ENCODE results near the gene UGGT1.
"Not testable (repeated sequence)": the region's sequence is repeated elsewhere in the genome, so short reads cannot be mapped to it uniquely, and the experiment has no call there.

Gene UGGT1

DNA sequence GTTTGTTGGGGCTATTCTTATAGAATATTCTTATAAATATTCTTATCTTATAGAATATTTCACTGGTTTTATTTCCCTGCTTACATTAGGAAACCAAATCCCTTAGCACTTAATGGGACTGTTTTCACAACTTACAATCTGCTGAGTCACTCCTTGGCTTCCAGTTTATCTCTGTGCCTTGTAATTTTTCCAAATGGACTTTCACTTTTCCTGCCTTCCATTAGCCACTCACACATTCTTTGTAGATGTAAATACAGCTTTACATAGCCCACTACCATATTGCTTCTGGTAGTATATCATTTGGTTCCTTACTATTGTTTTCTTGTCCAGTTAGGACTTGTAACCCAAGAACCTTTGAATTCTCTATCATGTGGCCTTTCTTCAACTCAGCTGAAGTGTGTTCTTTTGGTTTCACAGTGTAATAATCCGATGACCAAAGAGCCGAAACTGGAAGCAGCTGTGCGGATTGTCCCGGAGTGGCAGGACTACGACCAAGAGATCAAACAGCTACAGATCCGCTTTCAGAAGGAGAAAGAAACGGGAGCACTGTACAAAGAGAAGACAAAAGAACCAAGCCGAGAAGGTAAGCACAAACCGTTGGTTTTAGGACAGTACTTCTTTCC is 96.1 kb downstream of the UGGT1 start:
- no peak for TF ChIP-seq Cebpa-rat (IDR thresholded peaks at IDR 0.05)
- H3K4me2 ChIP-seq, result no peak overlapping the region
- H3K36me3 ChIP-seq, result peaks cover 97% of the 10 kb centered on the region
- no peaks in the 10 kb centered on the region for H3K9me3 ChIP-seq
- H3K4me3 ChIP-seq, result no peak overlapping the region
- H4K20me1 ChIP-seq, result no peaks in the 10 kb centered on the region
- no peak overlapping the region for H3K27ac ChIP-seq
- no peak overlapping the region for H3K9ac ChIP-seq
- H3K4me1 ChIP-seq, result no peaks in the 10 kb centered on the region
- no peaks in the 10 kb centered on the region for H3K27me3 ChIP-seq

DNA sequence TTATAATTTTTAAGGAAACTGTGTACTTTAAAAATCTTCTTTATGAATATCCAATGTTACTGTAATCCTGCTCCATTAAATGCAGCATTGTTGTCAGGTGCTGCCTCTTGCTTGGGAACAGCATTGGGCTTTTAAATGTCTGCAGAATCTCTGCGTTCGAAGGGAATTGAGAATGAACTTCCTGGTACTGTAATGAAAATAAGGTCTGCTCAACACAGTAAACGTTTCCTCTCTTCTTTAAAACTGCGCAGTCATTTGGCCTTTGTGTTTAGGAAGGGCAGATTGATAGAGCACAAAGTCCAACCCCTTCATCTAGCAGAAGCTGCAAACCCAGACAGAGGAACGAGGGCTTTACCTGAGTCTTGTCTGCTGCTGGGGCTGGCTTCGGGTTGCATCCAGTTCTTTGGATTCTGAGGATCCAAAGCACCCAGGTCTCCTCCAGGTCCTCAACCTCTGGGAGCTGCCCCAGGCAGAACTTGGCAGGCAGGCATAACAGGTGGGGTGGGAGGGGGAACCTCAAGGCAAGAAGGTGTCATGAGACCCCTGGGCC is 104.5 kb downstream of the UGGT1 start:
- Histone ChIP-seq H3K9ac (no peak overlapping the region), H3K27me3 (no peaks in the 10 kb centered on the region), H3K27ac (peak overlapping the region; percentile 14; the same call in 1 of the 2 replicates), H3K4me2 (peak overlapping the region; percentile 90), H3K9me3 (no peaks in the 10 kb centered on the region), H3K4me3 (no peak overlapping the region), H3K36me3 (peaks cover 34% of the 10 kb centered on the region), H3K4me1 (peaks cover 62% of the 10 kb centered on the region), H4K20me1 (no peaks in the 10 kb centered on the region)
- TF ChIP-seq Cebpa-rat (IDR thresholded peaks at IDR 0.05), result no peak

GRCh38 chr2:128196026-128196425 is 105.0 kb downstream of the UGGT1 start:
- Histone ChIP-seq H3K4me2 (peak overlapping the region; percentile 90), H3K27ac (peak overlapping the region; percentile 20; the same call in 1 of the 2 replicates), H3K4me3 (no peak overlapping the region), H3K9me3 (no peaks in the 10 kb centered on the region), H3K9ac (peak overlapping the region; percentile 3; the same call in 1 of the 2 replicates), H3K36me3 (peaks cover 28% of the 10 kb centered on the region), H3K27me3 (no peaks in the 10 kb centered on the region), H3K4me1 (peaks cover 67% of the 10 kb centered on the region), H4K20me1 (no peaks in the 10 kb centered on the region)
- no peak for TF ChIP-seq Cebpa-rat (IDR thresholded peaks at IDR 0.05)

GRCh38 chr2:128196471-128196931 is 105.5 kb downstream of the UGGT1 start:
- Histone ChIP-seq H3K9ac (peak overlapping the region; percentile 3; the same call in 1 of the 2 replicates), H3K27ac (peak overlapping the region; percentile 20; the same call in 1 of the 2 replicates), H3K4me2 (peak overlapping the region; percentile 90), H4K20me1 (no peaks in the 10 kb centered on the region), H3K9me3 (no peaks in the 10 kb centered on the region), H3K4me1 (peaks cover 71% of the 10 kb centered on the region), H3K27me3 (no peaks in the 10 kb centered on the region), H3K4me3 (no peak overlapping the region), H3K36me3 (peaks cover 24% of the 10 kb centered on the region)
- TF ChIP-seq Cebpa-rat (IDR thresholded peaks at IDR 0.05), result no peak

- no peaks in the 10 kb centered on the region for H3K27me3 ChIP-seq
- H3K36me3 ChIP-seq, result peaks cover 18% of the 10 kb centered on the region
- H3K9ac ChIP-seq, result no peak overlapping the region; the same call in 1 of the 2 replicates
- H3K27ac ChIP-seq, result no peak overlapping the region
- peak overlapping the region; percentile 90 for H3K4me2 ChIP-seq
- H3K9me3 ChIP-seq, result no peaks in the 10 kb centered on the region
- no peak overlapping the region for H3K4me3 ChIP-seq
- TF ChIP-seq Cebpa-rat (IDR thresholded peaks at IDR 0.05), result no peak
- no peaks in the 10 kb centered on the region for H4K20me1 ChIP-seq
- peaks cover 77% of the 10 kb centered on the region for H3K4me1 ChIP-seq
Measured at GRCh38 chr2:128197059-128197458, 106.1 kb downstream of the UGGT1 start.

DNA sequence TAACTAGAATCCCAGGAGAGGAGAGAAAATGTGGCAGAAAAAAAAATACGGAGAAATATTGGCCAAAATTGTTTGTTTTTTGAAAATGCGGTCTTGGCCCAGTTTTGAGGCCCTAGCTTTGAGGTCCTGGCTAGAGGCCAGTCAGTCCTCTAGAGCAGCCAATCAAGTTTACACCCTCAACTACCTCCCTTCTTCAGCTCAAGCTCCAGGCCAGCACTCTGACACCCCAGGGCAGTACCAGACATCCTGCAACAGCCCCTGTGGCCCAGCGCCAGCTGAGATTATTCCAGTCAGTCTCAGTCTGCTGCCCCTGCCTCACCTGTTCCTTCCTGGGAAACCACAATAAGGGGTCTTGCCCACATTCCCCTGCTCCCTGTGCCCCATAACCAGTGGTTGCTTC is 107.7 kb downstream of the UGGT1 start:
- Histone ChIP-seq H3K9me3 (no peaks in the 10 kb centered on the region), H3K27me3 (no peaks in the 10 kb centered on the region), H3K27ac (peak overlapping the region; percentile 41), H3K4me3 (peak overlapping the region; percentile 31; the same call in 1 of the 2 replicates), H3K4me1 (peaks cover 84% of the 10 kb centered on the region), H3K4me2 (peak overlapping the region; percentile 90), H4K20me1 (no peaks in the 10 kb centered on the region), H3K36me3 (0 out of 2 replicates have a peak, but pooled peaks cover 7% of the 10 kb centered on the region), H3K9ac (0 out of 2 replicates have a peak overlapping the region, but pooled peaks have one; percentile 15)
- TF ChIP-seq Cebpa-rat (IDR thresholded peaks at IDR 0.05), result no peak

- Histone ChIP-seq H3K36me3 (0 out of 2 replicates have a peak, but pooled peaks cover 2% of the 10 kb centered on the region), H3K9me3 (no peaks in the 10 kb centered on the region), H4K20me1 (no peaks in the 10 kb centered on the region), H3K9ac (0 out of 2 replicates have a peak overlapping the region, but pooled peaks have one; percentile 15), H3K4me3 (0 out of 2 replicates have a peak overlapping the region, but pooled peaks have one; percentile 31), H3K4me2 (peak overlapping the region; percentile 90), H3K27me3 (no peaks in the 10 kb centered on the region), H3K4me1 (peaks cover 83% of the 10 kb centered on the region), H3K27ac (peak overlapping the region; percentile 41)
- TF ChIP-seq Cebpa-rat (IDR thresholded peaks at IDR 0.05), result no peak
Measured at GRCh38 chr2:128199141-128199540, 108.1 kb downstream of the UGGT1 start.

DNA sequence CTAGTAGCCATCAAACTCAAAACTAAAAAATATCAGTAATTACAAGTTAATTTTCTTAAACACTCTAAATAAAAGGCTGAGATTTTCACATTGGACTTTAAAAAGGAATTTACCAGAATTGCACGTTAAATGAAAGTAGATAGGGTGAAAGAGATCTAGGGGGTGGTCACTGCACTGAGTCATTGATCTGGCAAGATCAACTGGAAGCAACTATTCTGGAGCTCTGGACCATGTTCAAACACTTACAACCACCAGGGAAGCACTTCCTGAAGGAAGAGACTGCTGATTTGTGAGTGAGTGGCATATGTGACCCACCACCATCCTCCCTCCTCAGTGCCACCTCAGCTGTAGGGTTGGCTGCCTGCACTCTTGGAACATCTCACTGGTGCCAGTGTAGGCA is 111.8 kb downstream of the UGGT1 start:
- Histone ChIP-seq H3K4me2 (0 out of 2 replicates have a peak overlapping the region, but pooled peaks have one; percentile 24), H3K4me1 (peaks cover 54% of the 10 kb centered on the region), H4K20me1 (no peaks in the 10 kb centered on the region), H3K4me3 (no peak overlapping the region), H3K9ac (no peak overlapping the region), H3K36me3 (0 out of 2 replicates have a peak, but pooled peaks cover 2% of the 10 kb centered on the region), H3K9me3 (peaks cover 28% of the 10 kb centered on the region), H3K27ac (no peak overlapping the region), H3K27me3 (no peaks in the 10 kb centered on the region)
- no peak for TF ChIP-seq Cebpa-rat (IDR thresholded peaks at IDR 0.05)

DNA sequence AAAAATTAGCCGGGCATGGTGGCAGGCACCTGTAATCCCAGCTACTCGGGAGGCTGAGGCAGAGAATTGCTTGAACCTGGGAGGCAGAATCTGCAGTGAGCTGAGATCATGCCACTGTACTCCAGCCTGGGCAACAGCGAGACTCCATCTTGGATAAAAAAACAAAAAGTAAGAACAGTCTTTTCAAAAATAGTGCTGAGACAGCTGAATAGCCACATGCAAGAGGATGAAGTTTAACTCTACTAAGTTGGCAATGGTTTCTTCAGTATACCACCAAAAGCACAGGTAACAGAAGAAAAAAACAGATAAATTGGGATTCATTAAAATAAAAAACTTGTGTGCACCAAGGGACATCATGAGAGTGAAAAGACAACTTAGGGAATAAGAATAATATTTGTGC is 115.2 kb downstream of the UGGT1 start:
- H3K9me3 ChIP-seq, result peaks cover 57% of the 10 kb centered on the region
- H4K20me1 ChIP-seq, result no peaks in the 10 kb centered on the region
- H3K27me3 ChIP-seq, result no peaks in the 10 kb centered on the region
- peaks cover 29% of the 10 kb centered on the region for H3K4me1 ChIP-seq
- H3K4me3 ChIP-seq, result no peak overlapping the region
- 0 out of 2 replicates have a peak, but pooled peaks cover 12% of the 10 kb centered on the region for H3K36me3 ChIP-seq
- no peak overlapping the region for H3K9ac ChIP-seq
- H3K27ac ChIP-seq, result no peak overlapping the region
- no peak overlapping the region for H3K4me2 ChIP-seq
- no peak for TF ChIP-seq Cebpa-rat (IDR thresholded peaks at IDR 0.05)

GRCh38 chr2:128208023-128208422 is 117.0 kb downstream of the UGGT1 start:
- no peak for TF ChIP-seq Cebpa-rat (IDR thresholded peaks at IDR 0.05)
- Histone ChIP-seq H3K4me3 (peak overlapping the region; percentile 14; the same call in 1 of the 2 replicates), H3K4me1 (peaks cover 28% of the 10 kb centered on the region), H3K4me2 (no peak overlapping the region), H3K27ac (no peak overlapping the region), H3K9me3 (peaks cover 57% of the 10 kb centered on the region), H3K36me3 (0 out of 2 replicates have a peak, but pooled peaks cover 12% of the 10 kb centered on the region), H4K20me1 (no peaks in the 10 kb centered on the region), H3K9ac (no peak overlapping the region), H3K27me3 (no peaks in the 10 kb centered on the region)

- not testable (repeated sequence) for H4K20me1 ChIP-seq, H3K4me2 ChIP-seq, H3K27ac ChIP-seq, H3K9ac ChIP-seq, H3K27me3 ChIP-seq
- peaks cover 57% of the 10 kb centered on the region for H3K9me3 ChIP-seq
- H3K36me3 ChIP-seq, result 0 out of 2 replicates have a peak, but pooled peaks cover 12% of the 10 kb centered on the region
- peaks cover 26% of the 10 kb centered on the region for H3K4me1 ChIP-seq
- peak overlapping the region; percentile 14; the same call in 1 of the 2 replicates for H3K4me3 ChIP-seq
Measured at GRCh38 chr2:128208631-128209324, 117.8 kb downstream of the UGGT1 start.

All from BLaER1 (cell line).